Cardiac muscle cell (in vitro differentiated cells and primary cell): ENCODE results near the gene NCOA7. TPM values are rescaled to one million over a fixed set of nuclear protein-coding genes. Genes with fewer than 3 reads are reported as not detected.
A peak's percentile ranks its signal among the peaks of the same experiment; 100 is the strongest.

Source experiments
- DNase-seq, 2 donors: peaks; one replicate each; pipeline versions ENCODE4 v3.0.0 to v3.0.0-alpha.2; 2010 to 2017; ENCODE audit warnings: low read depth in 1 of 2, low spot score in 1 of 2
- H3K27ac ChIP-seq: fragments of 200-600 bp; sonication (generic); 2 replicates; pipeline ENCODE4 v1.5.1; 2016
- H3K27me3 ChIP-seq: fragments of 200-600 bp; sonication (generic); 2 replicates; pipeline ENCODE4 v1.6.0; 2016; ENCODE audit warnings: control low read depth
- H3K36me3 ChIP-seq: fragments of 200-600 bp; sonication (generic); 2 replicates; pipeline ENCODE4 v1.5.1; 2016; ENCODE audit warnings: control low read depth
- H3K4me1 ChIP-seq: fragments of 200-600 bp; sonication (generic); 2 replicates; pipeline ENCODE4 v1.8.1; 2017; ENCODE audit warnings: low read depth, mild to moderate bottlenecking, mixed run types
- H3K4me3 ChIP-seq: fragments of 200-600 bp; sonication (generic); 2 replicates; pipeline ENCODE4 v1.5.1; 2016; ENCODE audit warnings: mild to moderate bottlenecking
- H3K9me3 ChIP-seq: fragments of 200-600 bp; sonication (generic); 2 replicates; pipeline ENCODE4 v1.5.1; 2017; ENCODE audit warnings: low read depth, mild to moderate bottlenecking, control low read depth
- polyA plus RNA-seq: library from polyadenylated mRNA; unstranded; fragments of >200 nt; fragmentation: Nextera tagmentation; extraction: Ambion mirVana; gene quantifications from 2 replicates; pipeline ENCODE4 v1.2.1, GENCODE V29; 2016
- total RNA-seq: library from RNA; depleted of rRNA; stranded (reverse); fragments of >200 nt; gene quantifications from 2 replicates; pipeline ENCODE4 v1.2.3, GENCODE V29; 2016
- TF ChIP-seq, protein P1 (sequence below): IDR thresholded peaks from 2 replicates; pipeline ENCODE4 v1.5.1; 2012; ENCODE audit warnings: low read depth, mild to moderate bottlenecking, low read length

Gene NCOA7
- total and polyA plus RNA-seq, 2 experiments from 2014 or later: 4.2 to 5.8 TPM

DNA sequence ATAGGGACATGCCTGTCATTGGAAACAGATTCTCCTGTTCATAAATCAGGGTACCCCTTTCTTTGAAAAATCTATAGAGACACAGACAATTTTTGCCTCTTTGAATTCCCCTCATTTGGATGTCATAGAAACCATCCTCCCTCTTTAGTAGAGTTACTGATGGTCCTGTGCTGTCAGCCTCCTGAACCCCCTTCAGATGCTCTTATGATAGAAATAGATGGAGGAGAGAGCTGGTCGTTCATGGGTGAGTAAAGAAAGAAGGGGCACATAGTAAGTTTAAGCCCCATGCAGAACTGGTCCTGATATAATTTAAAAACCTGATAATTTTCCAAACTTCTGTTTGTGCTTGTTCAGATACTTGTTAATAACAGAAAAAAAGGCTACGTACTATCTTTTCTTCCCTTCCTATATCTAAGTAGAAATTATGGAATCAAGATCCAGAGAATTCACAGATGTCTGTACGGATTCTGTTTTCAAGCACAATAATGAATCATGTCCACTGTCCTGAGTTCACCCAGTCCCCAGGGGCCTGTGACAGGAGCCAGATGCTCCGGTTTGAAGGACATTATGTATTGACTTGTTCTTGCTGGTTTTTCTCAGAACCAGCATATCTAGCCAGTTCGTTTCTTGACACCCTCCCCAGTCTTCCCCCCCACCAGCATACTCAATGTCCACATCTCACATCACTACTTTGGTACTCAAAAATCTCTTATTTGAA lies 78.1 kb downstream of the NCOA7 start:
- Histone ChIP-seq H3K4me3 (no peak overlapping the region), H3K4me1 (no peaks in the 10 kb centered on the region), H3K36me3 (no peaks in the 10 kb centered on the region), H3K27ac (no peak overlapping the region), H3K27me3 (no peaks in the 10 kb centered on the region), H3K9me3 (no peaks in the 10 kb centered on the region)
- TF ChIP-seq, protein P1, sequence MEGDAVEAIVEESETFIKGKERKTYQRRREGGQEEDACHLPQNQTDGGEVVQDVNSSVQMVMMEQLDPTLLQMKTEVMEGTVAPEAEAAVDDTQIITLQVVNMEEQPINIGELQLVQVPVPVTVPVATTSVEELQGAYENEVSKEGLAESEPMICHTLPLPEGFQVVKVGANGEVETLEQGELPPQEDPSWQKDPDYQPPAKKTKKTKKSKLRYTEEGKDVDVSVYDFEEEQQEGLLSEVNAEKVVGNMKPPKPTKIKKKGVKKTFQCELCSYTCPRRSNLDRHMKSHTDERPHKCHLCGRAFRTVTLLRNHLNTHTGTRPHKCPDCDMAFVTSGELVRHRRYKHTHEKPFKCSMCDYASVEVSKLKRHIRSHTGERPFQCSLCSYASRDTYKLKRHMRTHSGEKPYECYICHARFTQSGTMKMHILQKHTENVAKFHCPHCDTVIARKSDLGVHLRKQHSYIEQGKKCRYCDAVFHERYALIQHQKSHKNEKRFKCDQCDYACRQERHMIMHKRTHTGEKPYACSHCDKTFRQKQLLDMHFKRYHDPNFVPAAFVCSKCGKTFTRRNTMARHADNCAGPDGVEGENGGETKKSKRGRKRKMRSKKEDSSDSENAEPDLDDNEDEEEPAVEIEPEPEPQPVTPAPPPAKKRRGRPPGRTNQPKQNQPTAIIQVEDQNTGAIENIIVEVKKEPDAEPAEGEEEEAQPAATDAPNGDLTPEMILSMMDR: no peak
- DNase-seq: peak in 1 of 2 donors; percentile 27

DNA sequence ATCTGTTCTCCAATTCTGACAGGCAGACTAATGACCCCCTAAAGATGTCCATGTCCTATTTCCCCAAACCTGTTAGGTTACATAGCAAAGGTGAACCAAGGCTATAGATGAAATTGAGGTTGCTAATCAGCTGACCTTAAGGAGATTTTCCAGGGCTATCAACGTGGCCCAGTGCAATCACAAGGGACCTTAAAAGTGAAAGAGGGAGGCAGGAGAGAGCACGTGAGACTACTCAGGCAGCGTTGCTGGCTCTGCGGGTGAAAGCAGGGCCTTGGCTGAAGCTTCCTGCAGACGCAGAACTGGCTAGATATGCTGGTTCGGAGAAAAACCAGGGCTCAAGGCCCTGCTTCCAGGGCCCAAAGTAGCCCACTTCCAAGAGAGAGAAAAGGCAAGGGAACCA lies 78.7 kb downstream of the NCOA7 start:
- TF ChIP-seq, protein P1: no peak
- no peaks in the 10 kb centered on the region for H3K36me3 ChIP-seq
- H3K27ac ChIP-seq: no peak overlapping the region
- no peak overlapping the region for H3K4me3 ChIP-seq
- no peak for DNase-seq
- no peaks in the 10 kb centered on the region for H3K4me1 ChIP-seq
- H3K27me3 ChIP-seq: no peaks in the 10 kb centered on the region
- no peaks in the 10 kb centered on the region for H3K9me3 ChIP-seq

DNA sequence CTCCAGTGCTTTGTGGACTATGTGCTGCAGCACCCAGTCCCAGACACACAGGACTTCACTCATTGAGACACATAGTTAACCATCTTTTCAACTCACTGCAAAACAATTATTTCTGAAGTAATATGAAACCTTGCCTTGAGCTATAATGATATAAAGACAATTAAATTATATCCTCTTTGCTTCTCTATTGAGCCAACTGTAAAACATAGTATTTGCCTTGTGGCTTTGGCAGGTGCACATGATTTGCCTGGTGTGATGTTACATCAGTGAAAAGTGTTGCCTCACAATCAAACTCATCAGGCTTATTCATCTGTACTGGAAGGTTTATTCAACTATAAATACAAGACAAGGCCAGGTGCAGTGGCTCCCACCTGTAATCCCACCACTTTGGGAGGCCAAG lies 80.6 kb downstream of the NCOA7 start:
- Histone ChIP-seq H3K4me1 (no peaks in the 10 kb centered on the region), H3K9me3 (no peaks in the 10 kb centered on the region), H3K4me3 (no peak overlapping the region), H3K27me3 (no peaks in the 10 kb centered on the region), H3K36me3 (no peaks in the 10 kb centered on the region), H3K27ac (no peak overlapping the region)
- no peak for DNase-seq
- TF ChIP-seq, protein P1: no peak

DNA sequence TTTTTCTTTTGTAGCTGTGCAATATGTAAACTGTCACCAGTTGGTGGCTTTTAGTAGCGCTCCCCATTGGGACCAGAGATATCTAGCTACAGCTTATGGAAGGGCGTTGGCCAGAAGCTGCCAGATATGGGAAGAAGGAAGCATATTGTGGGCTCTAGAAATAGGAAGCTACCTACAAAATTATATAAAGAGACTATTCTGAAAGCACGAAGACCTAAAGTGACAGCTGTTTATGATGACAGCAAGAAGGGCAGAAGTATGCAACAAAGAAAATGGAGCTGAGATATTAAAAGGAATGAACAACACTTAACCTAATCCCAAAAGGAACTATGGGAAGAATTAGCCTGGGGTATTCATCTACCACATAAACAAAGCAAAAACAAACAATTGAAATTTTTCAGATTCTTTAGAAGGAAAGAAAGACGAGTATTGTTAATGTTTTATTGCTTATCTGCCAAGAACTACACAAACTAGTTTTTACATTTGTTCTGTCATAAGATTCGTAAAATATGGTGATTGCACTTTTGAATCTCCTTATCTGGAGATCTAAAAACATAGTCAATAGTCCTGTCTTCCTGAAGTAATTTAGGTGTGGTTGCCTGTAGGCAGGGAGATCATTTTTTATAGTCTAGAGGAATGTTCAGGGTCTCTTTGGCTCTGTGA lies 81.6 kb downstream of the NCOA7 start:
- H3K27ac ChIP-seq: no peak overlapping the region
- TF ChIP-seq, protein P1: no peak
- no peaks in the 10 kb centered on the region for H3K36me3 ChIP-seq
- H3K4me3 ChIP-seq: no peak overlapping the region
- H3K9me3 ChIP-seq: no peaks in the 10 kb centered on the region
- no peaks in the 10 kb centered on the region for H3K27me3 ChIP-seq
- H3K4me1 ChIP-seq: no peaks in the 10 kb centered on the region
- no peak for DNase-seq

DNA sequence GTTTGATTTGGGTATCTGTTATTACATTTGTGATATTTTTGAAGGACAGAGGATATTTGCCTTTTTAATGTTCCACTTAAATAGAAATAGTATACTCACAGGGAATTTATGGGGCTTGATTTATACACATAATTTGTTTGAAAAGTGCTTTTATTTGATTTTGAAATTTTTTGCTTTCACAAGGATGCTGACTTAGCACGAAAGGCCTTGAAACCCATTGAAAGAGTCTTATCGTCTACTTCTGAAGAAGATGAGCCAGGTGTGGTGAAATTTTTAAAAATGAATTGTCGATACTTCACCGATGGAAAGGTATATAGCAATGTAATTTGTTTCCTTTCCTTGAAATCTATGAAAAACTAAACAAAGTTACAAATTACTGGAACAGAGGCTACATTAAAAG lies 91.5 kb downstream of the NCOA7 start:
- H3K27me3 ChIP-seq: no peaks in the 10 kb centered on the region
- H3K27ac ChIP-seq: no peak overlapping the region
- H3K4me3 ChIP-seq: no peak overlapping the region
- H3K9me3 ChIP-seq: no peaks in the 10 kb centered on the region
- DNase-seq: no peak
- TF ChIP-seq, protein P1: no peak
- no peaks in the 10 kb centered on the region for H3K4me1 ChIP-seq
- H3K36me3 ChIP-seq: peaks cover 10% of the 10 kb centered on the region
